HepG2 (cell line): ENCODE measurements around the gene TCF12. TPM values are rescaled to one million over a fixed set of nuclear protein-coding genes. Genes with fewer than 3 reads are reported as not detected.
A peak's percentile ranks its signal among the peaks of the same experiment; 100 is the strongest.

Experiments
- ATAC-seq: fragments of 200-7000 bp; cut with Tn5 transposase; 3 replicates; pipeline ENCODE4 v1.9.1; 2020; ENCODE audit warnings: mild to moderate bottlenecking, moderate library complexity
- BruUV-seq: library from RNA; stranded (reverse); fragments of 400-500 nt; replicated peaks from 2 replicates; lab custom pipeline; 2021; lab: Mats Ljungman, UMichigan
- CTCF ChIA-PET: fragments of 300-600 bp; formaldehyde crosslinking; extraction: SDS; loops from one replicate; lab custom pipeline; 2021; ENCODE audit warnings: low total read pairs, inconsistent platforms, low intra/inter-chr PET ratio; lab: Yijun Ruan, JAX
- POLR2A ChIA-PET: fragments of 350-600 bp; sonication (Branson Sonifier 250); formaldehyde crosslinking; loops from one replicate; lab custom pipeline; 2020; ENCODE audit warnings: antibody characterized with exemption, inconsistent platforms; lab: Yijun Ruan, JAX
- DNase-seq: peaks from one replicate; pipeline ENCODE4 v3.0.0-alpha.2; 2015; ENCODE audit warnings: low spot score
- FAIRE-seq: peaks from 3 replicates; lab custom pipeline; 2011; peaks lifted over from hg19 to GRCh38; lab: Jason Lieb, UNC
- H2AFZ ChIP-seq: one replicate; pipeline ENCODE4 v1.6.1; 2011; ENCODE audit warnings: low read length, inconsistent platforms
- H3K27ac ChIP-seq: fragments of 300-600 bp; 3 replicates; pipeline ENCODE4 v1.8.0; 2011; ENCODE audit warnings: mixed run types, mild to moderate bottlenecking, mixed read lengths, low read length, inconsistent platforms; ENCODE audit not compliant: insufficient read depth; ENCODE audit errors: extremely low read length
- H3K27me3 ChIP-seq, 2 experiments: fragments of 200-600 bp in 1 of 2; 2 replicates in 1 of 2; 3 replicates in 1 of 2; pipeline versions ENCODE4 v1.6.0 to v1.8.0; 2011; ENCODE audit warnings: low read length in 2 of 2, mild to moderate bottlenecking in 2 of 2, moderate library complexity in 2 of 2, inconsistent platforms in 1 of 2; ENCODE audit not compliant: insufficient read depth in 2 of 2, control insufficient read depth in 1 of 2
- H3K36me3 ChIP-seq, 2 experiments: fragments of 200-600 bp in 1 of 2; replicated peaks in 1 of 2; 2 replicates in 1 of 2; 3 replicates in 1 of 2; pipeline versions ENCODE4 v1.5.1 to v1.8.0; 2011; ENCODE audit warnings: low read length in 2 of 2, inconsistent platforms in 1 of 2; ENCODE audit not compliant: insufficient read depth in 2 of 2, control insufficient read depth in 1 of 2
- H3K4me1 ChIP-seq: 2 replicates; pipeline ENCODE4 v1.5.1; 2012; ENCODE audit warnings: low read length, inconsistent platforms; ENCODE audit not compliant: insufficient read depth
- H3K4me2 ChIP-seq: 2 replicates; pipeline ENCODE4 v1.6.0; 2011; ENCODE audit warnings: low read depth, low read length, inconsistent platforms
- H3K4me3 ChIP-seq, 3 experiments: fragments of 200-600 bp in 1 of 3; sonication (generic), shearing (Covaris generic) in 1 of 3; replicated peaks in 1 of 3; 2 replicates each; pipeline ENCODE4 v1.5.1; 2011 to 2016; ENCODE audit warnings: low read length in 3 of 3, inconsistent platforms in 2 of 3, low read depth in 2 of 3, mild to moderate bottlenecking in 2 of 3, control low read depth in 1 of 3, mixed read lengths in 1 of 3; ENCODE audit not compliant: insufficient read depth in 1 of 3
- H3K79me2 ChIP-seq: one replicate; pipeline ENCODE4 v1.6.1; 2011; ENCODE audit warnings: low read length, inconsistent platforms; ENCODE audit not compliant: insufficient read depth
- H3K9ac ChIP-seq: 2 replicates; pipeline ENCODE4 v1.6.0; 2011; ENCODE audit warnings: mild to moderate bottlenecking, low read depth, low read length, inconsistent platforms; ENCODE audit not compliant: insufficient read depth
- H3K9me3 ChIP-seq: 2 replicates; pipeline ENCODE4 v1.5.1; 2012; ENCODE audit warnings: mild to moderate bottlenecking, low read length
- H4K20me1 ChIP-seq: 2 replicates; pipeline ENCODE4 v1.6.0; 2011; ENCODE audit warnings: inconsistent platforms, mild to moderate bottlenecking, low read length, moderate library complexity; ENCODE audit not compliant: insufficient read depth
- AHR ChIP-seq: IDR thresholded peaks from 2 replicates; pipeline ENCODE4 v1.6.1; 2018; ENCODE audit warnings: missing genetic modification reagents, missing compliant biosample characterization
- HNF1A ChIP-seq, 2 experiments: sonication (generic) in 1 of 2; formaldehyde crosslinking in 1 of 2; IDR thresholded peaks; 2 replicates each; pipeline versions ENCODE4 v1.4.0 to v1.6.1; 2016 to 2020; ENCODE audit warnings: borderline replicate concordance in 1 of 2, low read depth in 1 of 2, mild to moderate bottlenecking in 1 of 2, missing genetic modification reagents in 1 of 2
- MYC ChIP-seq: sonication (generic); formaldehyde crosslinking; IDR thresholded peaks from 2 replicates; pipeline ENCODE4 v1.9.0; 2021; ENCODE audit warnings: missing genetic modification reagents, borderline replicate concordance
- SMYD3 ChIP-seq: sonication (generic); formaldehyde crosslinking; IDR thresholded peaks from 2 replicates; pipeline ENCODE4 v1.8.1; 2023; ENCODE audit warnings: mild to moderate bottlenecking, missing genetic modification reagents
- SOX6 ChIP-seq, 2 experiments: fragments of 450-650 bp in 1 of 2; sonication (generic) in 1 of 2; formaldehyde crosslinking in 1 of 2; IDR thresholded peaks; 2 replicates each; pipeline versions ENCODE4 v1.4.0 to v1.6.1; 2017 to 2020; ENCODE audit warnings: antibody characterized with exemption in 1 of 2, mild to moderate bottlenecking in 1 of 2, missing genetic modification reagents in 1 of 2
- TSC22D2 ChIP-seq: sonication (generic); formaldehyde crosslinking; IDR thresholded peaks from 2 replicates; pipeline ENCODE4 v1.5.1; 2020; ENCODE audit warnings: missing genetic modification reagents, mild to moderate bottlenecking, borderline replicate concordance
- ZFX ChIP-seq: sonication (generic); formaldehyde crosslinking; IDR thresholded peaks from 2 replicates; pipeline ENCODE4 v1.4.0; 2020; ENCODE audit warnings: mild to moderate bottlenecking, low read depth, missing genetic modification reagents, moderate library complexity
- ZKSCAN8 ChIP-seq: IDR thresholded peaks from 2 replicates; pipeline ENCODE4 v1.6.1; 2016; ENCODE audit warnings: borderline replicate concordance, missing genetic modification reagents, missing compliant biosample characterization
- ZNF136 ChIP-seq: sonication (generic); formaldehyde crosslinking; IDR thresholded peaks from 2 replicates; pipeline ENCODE4 v1.8.1; 2022; ENCODE audit warnings: low read depth, mild to moderate bottlenecking, moderate library complexity, missing genetic modification reagents
- ZNF746 ChIP-seq: sonication (generic); formaldehyde crosslinking; IDR thresholded peaks from 2 replicates; pipeline ENCODE4 v1.8.0; 2022; ENCODE audit warnings: mild to moderate bottlenecking, missing genetic modification reagents
- ZNF782 ChIP-seq: sonication (generic); formaldehyde crosslinking; IDR thresholded peaks from 2 replicates; pipeline ENCODE4 v1.4.0; 2020; ENCODE audit warnings: missing genetic modification reagents, mild to moderate bottlenecking, borderline replicate concordance
- WGBS: methylation state at CpG from one replicate; pipeline ENCODE4 v1.1.6; 2017; ENCODE audit warnings: low lambda C conversion rate; 5-methylcytosine and 5-hydroxymethylcytosine counted together
- in situ Hi-C: cut with HindIII; loops from 2 replicates; pipeline ENCODE4 v1.10.0; 2017; ENCODE audit warnings: low pct_unique_long_range_greater_than_20kb; ENCODE audit not compliant: extremely low pct_ligation_motif_present
- intact Hi-C: fragments of 100-400 bp; cut with micrococcal nuclease; formaldehyde crosslinking; loops from one replicate; pipeline ENCODE4 v1.10.0; 2022; ENCODE audit not compliant: unreplicated experiment
- polyA plus RNA-seq, 8 experiments: library from polyadenylated mRNA; depleted of rRNA in 3 of 8; stranded (reverse) in 7 of 8; unstranded in 1 of 8; fragments of >200 nt; fragmentation: Illumina TruSeq in 4 of 8; extraction: Trizol in 4 of 8; gene quantifications; 2 replicates each; pipeline versions ENCODE4 v1.2.1 to v1.2.3, GENCODE V29; 2011 to 2016; ENCODE audit warnings: low read depth in 4 of 8, missing spikeins in 1 of 8, mixed read lengths in 1 of 8; ENCODE audit not compliant: insufficient read depth in 1 of 8
- total RNA-seq, 5 experiments: library from RNA; depleted of rRNA; stranded (reverse); fragments of >200 nt; fragmentation: Illumina TruSeq; extraction: Trizol; gene quantifications; 2 replicates each; pipeline ENCODE4 v1.2.3, GENCODE V29; 2016; ENCODE audit warnings: low read depth in 1 of 5

TCF12 gene
- total and polyA plus RNA-seq, 2 of the 13 experiments (the other 11 are each of a cell fraction or from before 2014, with no cell fraction given), result 48.6 to 51.1 TPM

- in situ Hi-C loops (no loop called here), intact Hi-C loops (no loop called here)
- H3K36me3 ChIP-seq, result no peaks in the 10 kb centered on the region
- ChIA-PET POLR2A (no interaction called here), CTCF (no interaction called here)
- DNase-seq, result no peak
- no peak for FAIRE-seq
- 53% methylated on average over 9 of the region's 12 CpGs for WGBS
- no peak overlapping the region for H3K9ac ChIP-seq
- no peak overlapping the region for H3K4me3 ChIP-seq
- peaks cover under 1 to 5% of the 10 kb centered on the region in 2 experiments; a peak in 2 of 5 replicates for H3K27me3 ChIP-seq
- H3K9me3 ChIP-seq, result no peaks in the 10 kb centered on the region
- ATAC-seq, result no peak
- no TSS peak for BruUV-seq
- peaks cover 26% of the 10 kb centered on the region for H3K4me1 ChIP-seq
- H2AFZ ChIP-seq, result no peak overlapping the region
- no peaks in the 10 kb centered on the region for H4K20me1 ChIP-seq
- H3K4me2 ChIP-seq, result peak overlapping the region; percentile 8; the same call in 1 of the 2 replicates
- H3K79me2 ChIP-seq, result no peaks in the 10 kb centered on the region
- no peak for TF ChIP-seq ZNF136 (CRISPR knock-in tag)
- TF ChIP-seq ZNF782 (CRISPR knock-in tag), result no peak
- TF ChIP-seq ZNF746 (CRISPR knock-in tag), result no peak
- no peak for TF ChIP-seq MYC (CRISPR knock-in tag)
- TF ChIP-seq SMYD3, result no peak
- TF ChIP-seq HNF1A (IDR thresholded peaks at IDR 0.05; ENCODE audit: low read depth), result no peak
- TF ChIP-seq HNF1A (CRISPR knock-in tag; IDR thresholded peaks at IDR 0.05; ENCODE audit: borderline replicate concordance), result no peak
- TF ChIP-seq TSC22D2, result no peak
- no peak for TF ChIP-seq SOX6 (IDR thresholded peaks at IDR 0.05)
- TF ChIP-seq SOX6 (CRISPR knock-in tag; IDR thresholded peaks at IDR 0.05), result no peak
- TF ChIP-seq ZKSCAN8, result no peak
- no peak for TF ChIP-seq AHR (CRISPR knock-in tag)
- no peak for TF ChIP-seq ZFX (CRISPR knock-in tag)
- no peak overlapping the region for H3K27ac ChIP-seq
Measured at GRCh38 chr15:57323299-57323805, 404.9 kb downstream of the TCF12 start.
